Measurements from ENCODE around the gene NT5C3A.
"Not testable (repeated sequence)": the region's sequence is repeated elsewhere in the genome, so short reads cannot be mapped to it uniquely, and the experiment has no call there.

DNA sequence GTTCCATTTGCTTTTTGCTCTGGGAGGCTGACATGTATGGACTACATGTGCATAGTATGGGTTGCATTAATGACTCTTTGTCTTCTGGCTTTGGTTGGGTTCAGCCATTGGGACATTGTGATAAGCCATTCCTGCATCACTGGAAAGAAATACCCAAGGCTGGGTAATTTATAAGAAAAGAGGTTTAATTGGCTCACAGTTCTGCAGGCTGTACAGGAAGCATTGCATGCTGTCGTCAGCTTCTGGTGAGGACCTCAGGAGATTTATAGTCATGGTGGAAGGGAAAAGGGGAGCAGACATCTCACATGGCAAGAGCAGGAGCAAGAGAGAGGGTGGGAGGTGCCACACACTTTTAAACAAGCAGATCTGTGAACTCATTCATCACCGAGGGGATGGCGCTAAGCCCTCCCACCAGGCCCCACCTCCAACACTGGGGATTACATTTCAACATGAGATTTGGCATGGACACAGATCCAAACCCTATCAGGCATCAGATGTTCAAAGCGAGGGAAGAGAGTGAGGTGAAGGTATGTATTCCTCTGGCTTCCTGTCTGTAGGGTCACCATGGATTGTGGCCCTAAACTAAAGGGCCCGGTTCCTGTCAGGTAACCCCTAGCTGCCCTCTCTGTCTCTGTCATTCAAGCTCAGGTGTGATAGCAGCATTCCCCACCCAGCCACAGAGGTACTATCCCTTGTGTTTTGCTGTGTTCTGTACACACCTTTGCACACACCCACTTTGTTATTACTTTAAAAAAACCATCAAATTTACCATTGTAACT lies 95.9 kb downstream of the NT5C3A start:
- TF ChIP-seq, protein P1, sequence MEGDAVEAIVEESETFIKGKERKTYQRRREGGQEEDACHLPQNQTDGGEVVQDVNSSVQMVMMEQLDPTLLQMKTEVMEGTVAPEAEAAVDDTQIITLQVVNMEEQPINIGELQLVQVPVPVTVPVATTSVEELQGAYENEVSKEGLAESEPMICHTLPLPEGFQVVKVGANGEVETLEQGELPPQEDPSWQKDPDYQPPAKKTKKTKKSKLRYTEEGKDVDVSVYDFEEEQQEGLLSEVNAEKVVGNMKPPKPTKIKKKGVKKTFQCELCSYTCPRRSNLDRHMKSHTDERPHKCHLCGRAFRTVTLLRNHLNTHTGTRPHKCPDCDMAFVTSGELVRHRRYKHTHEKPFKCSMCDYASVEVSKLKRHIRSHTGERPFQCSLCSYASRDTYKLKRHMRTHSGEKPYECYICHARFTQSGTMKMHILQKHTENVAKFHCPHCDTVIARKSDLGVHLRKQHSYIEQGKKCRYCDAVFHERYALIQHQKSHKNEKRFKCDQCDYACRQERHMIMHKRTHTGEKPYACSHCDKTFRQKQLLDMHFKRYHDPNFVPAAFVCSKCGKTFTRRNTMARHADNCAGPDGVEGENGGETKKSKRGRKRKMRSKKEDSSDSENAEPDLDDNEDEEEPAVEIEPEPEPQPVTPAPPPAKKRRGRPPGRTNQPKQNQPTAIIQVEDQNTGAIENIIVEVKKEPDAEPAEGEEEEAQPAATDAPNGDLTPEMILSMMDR (IDR thresholded peaks at IDR 0.05) = not testable (repeated sequence)
- not testable (repeated sequence) for TF ChIP-seq POLR2A (IDR thresholded peaks at IDR 0.05)

Measured in body of pancreas (tissue), 4 donors.